Activated T-helper 1 cell treated with Interleukin-2 at 50 U/mL for 16 hours (primary cell): ENCODE results near the gene ASB7.

Experiments
- DNase-seq: peaks from one replicate; pipeline ENCODE4 v3.0.0-alpha.2; 2020; ENCODE audit warnings: low read depth

Gene ASB7

DNA sequence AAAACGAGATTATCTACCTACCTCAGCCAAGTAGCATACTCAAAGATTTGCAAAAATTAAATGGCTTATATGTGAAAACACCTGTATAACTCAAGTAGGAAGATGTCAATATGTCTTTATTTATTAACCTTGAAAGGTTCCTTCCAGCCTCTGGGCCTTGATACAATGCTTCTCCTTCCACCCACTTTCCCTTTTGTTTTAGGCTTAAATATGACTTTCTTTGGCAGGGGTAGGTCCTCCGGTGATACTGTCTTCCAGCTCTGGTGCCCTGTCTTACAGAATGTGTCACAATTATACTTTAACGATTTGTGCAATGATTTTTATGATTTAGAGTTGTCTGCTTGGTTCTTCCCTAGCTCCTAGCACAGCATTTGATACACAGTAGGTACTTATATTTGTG is 4.5 kb upstream of the ASB7 start:
- no peak for DNase-seq

DNA sequence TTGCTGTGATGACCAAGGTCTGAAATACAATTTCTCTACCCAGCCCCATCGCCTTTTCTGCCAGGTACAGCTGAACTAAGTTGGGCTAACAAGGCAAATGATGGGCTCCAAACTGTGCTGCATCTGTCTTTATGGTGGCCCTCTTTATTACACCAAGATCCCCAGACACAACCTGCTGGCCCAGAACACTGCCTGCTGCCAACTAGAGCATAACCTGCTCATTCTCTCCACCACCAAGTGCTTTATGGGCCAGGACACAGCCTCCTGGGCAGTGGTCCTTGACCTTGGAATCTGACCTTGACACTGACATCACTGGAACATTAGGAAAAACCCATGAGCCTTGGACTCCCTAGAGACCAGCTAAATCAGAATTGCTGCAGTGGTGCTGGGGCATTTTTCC is 3.7 kb upstream of the ASB7 start:
- DNase-seq, result no peak

DNA sequence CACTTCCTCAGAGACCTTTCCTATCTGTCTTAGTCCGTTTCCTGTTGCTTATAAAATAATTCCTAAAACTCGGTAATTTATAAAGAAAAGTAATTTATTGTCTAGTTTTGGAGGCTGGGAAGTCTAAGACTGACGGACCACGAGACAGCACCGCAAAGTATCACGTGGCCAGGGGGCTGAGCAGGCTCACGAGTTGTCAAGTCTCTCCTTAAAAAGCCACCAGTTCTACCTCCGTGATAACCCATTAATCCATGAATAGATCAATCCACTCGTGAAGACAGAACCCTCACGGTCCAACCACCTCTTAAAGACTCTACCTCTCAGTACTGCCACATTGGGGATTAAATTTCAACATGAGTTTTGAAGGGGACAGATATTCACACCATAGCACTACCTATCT is 1.2 kb upstream of the ASB7 start:
- DNase-seq, result peak; percentile 5

DNA sequence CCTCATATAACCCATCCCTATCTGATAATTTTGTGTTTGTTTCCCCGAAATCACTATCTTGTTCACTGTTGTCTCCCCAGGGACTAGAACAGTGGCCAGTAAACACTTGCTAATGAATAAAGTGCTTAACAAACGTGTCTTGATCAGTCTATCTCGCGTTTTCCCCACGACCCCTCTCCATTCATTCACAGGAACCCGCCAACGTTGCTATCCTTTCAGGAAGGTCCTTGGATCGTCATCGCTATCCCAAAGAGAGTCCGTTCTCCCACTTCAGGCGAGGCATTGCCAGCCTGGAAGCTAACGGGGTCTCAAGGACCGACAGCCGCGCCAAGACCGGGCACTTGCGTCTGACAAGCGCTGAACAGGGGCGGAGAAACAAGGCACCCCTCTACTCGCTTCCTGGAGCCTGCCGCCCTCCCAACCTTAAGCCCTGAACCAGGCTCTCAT is 749 bp upstream of the ASB7 start:
- DNase-seq, result no peak

DNA sequence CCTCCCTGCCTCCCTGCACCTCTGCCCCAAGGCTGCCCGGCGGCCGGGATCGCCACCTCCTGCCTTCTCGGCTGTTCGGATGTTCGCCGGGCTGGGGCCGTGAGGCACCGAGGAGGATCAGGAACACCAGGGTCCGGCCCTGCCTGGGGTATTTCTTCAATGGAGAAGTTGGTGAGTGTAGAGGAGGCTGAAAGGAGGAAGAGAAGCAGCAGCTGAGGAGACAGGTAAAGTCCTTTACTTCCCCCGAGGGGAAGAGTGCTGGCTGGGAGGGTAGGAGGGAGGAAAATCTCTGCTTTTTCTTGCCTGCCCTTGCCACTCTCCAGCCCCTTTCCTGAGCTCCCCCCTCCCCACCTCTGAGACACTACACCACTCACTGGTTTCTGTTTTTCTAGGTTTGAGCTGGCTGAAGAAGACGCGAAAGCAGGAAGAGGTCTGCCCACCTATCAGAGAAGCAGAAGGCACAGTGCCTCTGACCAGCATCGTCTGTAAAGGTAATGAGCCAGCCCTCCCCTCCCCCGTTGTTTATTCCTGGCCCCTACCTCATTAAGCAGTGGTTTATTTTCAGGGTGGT is 519 bp downstream of the ASB7 start:
- DNase-seq, result no peak

DNA sequence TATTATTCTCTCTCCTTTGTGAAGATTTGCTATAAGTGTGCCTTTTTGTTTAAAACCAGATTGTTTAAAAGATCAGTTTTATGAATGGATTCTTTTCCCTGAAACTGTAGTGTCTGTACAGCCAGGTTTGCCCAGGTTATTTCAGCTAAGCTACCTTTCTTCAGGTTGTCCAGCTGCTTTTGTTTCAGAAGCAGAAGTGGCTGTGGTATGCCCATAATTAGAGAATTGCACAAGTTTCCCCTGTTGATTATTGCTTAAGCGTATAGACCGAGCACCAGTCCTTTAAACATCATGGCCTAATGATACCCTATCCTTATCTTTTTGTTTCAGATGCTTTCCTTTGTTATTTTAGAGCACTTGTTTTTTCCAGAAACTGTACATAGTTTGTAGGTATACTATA is 10.2 kb downstream of the ASB7 start:
- no peak for DNase-seq

DNA sequence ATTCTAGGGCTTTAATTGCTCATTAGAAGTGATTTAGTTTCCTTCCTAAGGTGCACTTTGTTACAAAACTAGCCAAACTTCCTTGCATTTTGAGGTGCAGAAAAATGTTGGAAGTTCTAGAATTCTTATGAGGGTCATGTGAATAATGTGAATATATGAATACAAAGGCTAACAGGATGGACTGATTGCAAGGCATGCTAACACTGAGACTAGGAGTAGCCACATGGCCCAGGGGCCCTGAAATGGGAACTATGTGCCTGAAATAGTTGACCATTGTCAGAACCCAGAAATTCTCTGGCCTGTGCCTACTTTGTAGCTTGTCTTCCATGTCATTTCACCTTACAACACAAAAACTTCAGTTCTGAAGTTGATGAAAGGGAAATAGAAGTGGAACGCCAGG is 10.8 kb downstream of the ASB7 start:
- no peak for DNase-seq

DNA sequence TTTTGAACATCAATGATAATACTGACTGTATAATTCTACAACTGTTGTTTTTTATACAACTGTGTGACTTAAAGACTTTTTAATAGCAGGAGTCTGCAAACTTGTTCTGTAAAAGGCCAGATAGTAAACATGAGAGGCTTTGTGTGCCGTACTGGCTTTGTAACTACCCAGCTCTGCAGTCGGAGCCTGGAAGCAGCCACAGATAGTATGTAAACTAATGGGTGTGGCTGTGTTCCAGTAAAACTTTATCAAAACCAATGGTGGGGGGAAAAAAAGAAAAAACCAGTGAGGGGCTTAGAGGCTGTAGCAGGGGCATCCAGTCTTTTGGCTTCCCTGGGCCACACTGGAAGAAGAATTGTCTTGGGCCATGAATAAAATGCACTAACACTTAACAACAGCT is 11.9 kb downstream of the ASB7 start:
- no peak for DNase-seq

DNA sequence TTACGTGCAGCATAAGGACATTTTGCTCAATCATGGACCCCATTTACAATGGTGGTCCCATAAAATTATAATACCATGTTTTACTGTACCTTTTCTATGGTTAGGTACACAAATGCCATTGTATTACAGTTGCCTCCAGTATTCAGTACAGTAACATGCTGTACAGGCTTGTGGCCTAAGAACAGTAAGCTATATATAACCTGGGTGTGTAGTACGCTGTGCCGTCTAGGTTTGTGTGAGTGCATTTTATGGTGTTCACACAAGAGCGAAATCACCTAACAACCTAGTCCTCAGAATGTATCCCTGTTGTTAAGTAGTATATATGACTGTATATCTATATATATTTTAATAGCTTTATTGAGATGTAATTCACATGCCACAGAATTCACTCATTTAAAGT is 12.5 kb downstream of the ASB7 start:
- no peak for DNase-seq

DNA sequence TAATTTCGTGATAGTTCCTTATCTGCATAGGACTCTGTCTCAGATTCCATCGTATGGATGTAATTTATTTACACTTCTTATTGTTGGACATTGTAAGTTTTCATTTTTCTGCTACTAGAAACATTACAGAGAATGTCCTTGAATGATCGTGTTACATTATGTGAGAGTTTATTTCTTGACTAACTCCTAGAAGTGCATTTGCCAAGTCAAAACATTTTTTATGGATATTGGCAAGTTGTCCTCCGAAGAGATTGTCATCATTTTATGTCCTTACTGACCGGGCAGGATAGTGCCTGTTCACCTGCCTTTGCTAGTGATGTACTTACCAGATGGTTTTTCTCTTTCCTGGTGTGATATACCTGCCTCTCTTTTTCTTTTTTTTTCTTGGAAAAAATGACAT is 13.4 kb downstream of the ASB7 start:
- no peak for DNase-seq

DNA sequence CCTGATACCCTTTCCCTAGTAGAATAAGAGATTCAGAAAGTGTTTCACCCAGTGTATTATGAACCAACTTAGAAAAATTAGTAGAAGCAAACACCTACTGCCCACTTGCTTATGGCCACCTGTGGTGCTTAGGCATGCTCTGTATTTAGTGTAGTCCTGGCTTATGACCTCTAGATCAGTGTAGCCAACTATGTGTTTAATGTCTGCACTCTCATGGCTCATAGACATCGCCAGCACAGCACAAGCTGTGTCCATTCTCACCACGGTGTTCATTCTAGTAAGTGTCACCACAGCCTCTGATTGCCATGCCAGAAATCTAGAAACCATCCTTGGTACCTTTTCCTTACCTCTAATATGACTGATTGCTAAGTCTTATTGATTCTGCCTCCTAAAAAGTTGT is 14.3 kb downstream of the ASB7 start:
- no peak for DNase-seq

DNA sequence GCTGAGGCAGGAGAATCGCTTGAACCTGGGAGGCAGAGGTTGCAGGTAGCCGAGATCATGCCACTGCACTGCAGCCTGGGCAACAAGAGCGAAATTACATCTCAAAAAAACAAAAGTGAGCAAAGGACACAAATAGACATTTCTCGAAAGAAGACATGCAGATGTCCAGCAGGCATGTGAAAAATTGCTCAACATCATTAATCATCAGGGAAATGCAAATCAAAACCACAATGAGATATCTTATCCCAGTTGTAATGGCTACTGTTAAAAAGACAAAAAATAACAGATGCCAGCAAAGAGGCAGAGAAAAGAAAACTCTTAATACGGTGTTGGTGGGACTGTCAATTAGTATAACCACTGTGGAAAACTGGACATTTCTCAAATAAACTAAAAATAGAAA is 20.9 kb downstream of the ASB7 start:
- no peak for DNase-seq

DNA sequence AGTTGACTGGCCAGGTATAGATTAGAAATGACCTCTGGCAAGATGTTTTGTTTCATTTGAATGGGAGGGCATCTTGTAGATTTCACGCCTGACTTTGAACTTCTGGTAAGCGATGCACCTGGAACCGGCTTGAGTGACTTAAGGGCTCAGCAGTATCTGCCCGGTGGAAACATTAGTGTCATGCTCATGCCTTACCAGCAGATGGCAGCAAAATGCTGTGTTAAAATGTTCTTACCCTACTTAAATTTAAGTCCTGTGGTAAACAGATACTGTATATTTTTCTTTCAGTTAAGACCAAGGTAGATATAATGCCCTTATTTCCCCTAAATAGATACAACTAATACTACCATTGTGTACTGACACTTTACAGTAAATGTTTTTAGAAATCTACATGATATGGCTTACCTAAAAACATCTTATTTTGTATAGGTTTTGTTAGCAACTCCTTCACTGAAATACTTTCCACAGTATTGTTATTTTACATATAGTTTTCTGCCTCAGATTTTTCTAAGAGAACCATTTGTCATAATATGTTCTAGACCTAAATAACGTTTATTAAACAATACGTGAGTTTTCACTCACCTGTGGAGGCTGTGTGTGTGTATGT is 25.5 kb downstream of the ASB7 start:
- DNase-seq, result peak; percentile 36

DNA sequence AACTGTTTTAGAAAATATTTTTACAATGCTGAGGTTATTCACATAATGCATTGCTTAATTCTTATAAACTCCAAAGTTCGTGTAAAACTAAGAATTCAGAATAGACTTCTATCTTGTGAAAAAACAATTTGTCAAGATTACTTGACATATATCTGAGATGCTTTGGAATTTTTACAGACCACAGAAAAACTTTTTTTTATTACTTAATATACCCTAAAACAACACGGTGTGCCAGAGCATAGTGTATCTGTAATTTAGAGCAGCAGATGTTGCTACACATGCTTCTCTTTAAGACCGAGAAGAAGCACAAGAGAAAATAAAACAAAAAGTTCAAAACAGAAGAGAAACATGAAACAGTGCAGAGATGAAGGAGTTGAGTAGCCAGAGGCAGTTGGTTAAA is 26.4 kb downstream of the ASB7 start:
- DNase-seq, result no peak

DNA sequence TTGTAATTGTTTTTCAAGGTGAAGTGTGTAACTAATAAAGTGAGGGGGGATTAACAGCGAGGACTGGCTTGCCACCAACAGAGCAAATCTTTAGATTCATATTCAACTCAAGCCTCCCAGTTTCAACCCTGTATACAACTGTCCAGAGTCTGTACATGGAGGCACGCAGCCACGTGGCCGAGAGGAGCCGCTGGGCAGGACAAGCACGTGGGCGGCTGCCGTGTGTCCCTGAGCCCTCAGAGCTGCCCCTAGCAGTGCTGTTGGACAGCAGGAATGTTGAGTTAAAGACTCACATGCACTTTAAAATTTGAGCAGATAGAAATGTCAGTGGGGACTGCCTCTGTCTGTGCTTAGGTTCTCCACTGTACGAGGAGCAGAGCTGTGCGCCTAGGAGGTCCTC is 29.4 kb downstream of the ASB7 start:
- no peak for DNase-seq

DNA sequence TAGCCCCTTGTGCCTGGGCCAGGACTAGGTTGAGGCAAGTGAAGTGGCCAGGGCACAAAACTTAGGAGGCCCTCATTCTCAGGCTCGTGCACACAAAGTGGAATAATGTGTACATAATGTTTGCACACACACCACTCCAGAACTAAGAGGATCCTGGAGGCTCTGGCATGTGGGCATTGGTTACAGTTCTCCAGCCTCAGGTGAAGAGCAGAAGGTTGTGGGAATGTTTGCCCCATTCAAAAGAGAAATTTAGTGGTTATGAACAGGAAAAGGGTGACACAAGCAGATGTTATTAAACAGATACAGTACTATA is 31.3 kb downstream of the ASB7 start:
- no peak for DNase-seq

DNA sequence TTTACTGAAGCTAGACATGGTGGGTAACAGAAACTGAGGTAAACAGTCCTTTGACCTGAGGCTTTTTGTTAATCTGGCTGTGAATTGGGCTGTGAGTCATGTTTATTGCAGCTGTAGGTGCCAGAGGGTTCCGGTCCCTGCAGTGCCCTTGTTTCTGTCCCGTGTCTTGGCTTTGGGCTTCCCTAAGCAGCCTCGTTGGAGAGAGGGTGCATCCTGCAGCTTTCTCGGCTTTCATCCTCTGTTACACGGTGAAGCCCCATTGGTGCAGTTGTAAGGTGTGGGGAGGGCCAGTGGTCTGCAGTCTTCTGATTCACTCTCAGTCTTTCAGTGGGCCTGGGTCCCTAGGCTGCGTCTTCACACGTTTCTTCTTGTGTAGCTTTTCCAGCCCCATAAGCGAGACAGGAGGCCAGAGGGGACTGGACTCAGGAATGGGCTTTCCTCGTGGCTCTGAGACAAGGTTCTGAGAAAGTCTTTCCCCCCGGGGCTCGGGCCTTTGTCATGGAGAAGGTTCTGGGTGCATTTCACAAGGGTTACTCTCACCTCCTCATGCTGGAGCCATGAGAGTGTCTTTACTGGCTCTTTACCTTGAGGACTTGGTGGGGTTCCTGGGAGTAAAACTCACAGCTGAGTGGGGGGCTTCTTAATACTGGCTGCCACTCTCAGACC is 33.1 kb downstream of the ASB7 start:
- DNase-seq, result no peak

DNA sequence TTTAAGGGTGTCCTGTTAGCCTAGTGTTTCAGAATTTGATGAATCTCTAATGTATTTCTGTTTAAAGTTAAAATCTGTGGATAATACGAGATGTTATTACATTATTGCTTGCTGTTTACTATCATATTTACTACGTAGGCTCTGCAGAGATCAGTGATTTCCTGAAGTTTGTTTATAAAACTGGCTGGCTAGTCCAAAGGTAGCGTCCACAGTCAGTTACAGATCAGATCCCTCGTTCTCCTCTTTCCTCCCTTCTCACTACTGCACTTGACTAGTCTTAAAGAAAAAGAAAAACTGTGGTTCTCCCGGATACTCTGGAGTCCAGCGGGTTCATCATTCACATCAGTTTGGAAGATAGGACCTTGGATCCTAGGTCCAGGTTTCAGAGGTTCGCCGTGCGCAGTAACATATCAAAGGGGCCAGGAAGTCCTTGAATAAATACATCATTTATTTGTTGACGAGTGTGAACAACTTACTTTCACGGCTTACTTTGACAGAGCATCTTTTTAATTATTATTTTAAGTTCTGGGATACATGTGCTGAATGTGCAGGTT is 35.9 kb downstream of the ASB7 start:
- no peak for DNase-seq

DNA sequence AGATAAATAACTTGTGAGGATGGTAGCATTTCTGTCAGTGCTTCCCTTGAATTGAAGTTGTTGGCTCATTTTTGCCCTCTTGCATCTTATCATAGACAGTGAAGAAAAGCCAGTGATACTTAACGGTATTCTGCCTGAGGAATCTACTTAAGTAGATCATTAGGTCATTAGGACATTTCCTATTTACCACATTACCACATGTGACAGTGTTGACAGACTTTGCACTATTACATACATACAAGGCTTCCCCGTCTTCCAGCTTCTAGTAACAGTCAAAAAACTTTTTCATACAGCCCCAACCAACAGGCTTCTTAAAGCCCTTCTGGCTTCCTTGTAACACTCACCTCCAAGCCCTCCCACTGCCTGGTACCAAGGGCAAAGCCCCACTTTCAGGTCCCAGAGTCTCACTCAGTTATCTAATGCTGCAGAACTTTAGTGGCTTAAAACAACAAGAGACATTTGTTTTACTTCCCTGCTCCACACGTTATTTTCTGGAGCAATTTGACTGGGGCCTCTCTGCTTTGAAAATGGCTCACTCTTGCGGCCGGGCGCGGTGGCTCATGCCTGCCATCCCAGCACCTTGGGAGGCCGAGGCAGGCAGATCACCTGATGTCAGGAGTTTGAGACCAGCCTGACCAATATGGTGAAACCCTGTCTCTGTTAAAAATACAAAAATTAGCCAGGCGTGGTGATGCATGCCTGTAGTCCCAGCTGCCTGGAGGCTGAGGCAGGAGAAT is 40.0 kb downstream of the ASB7 start:
- no peak for DNase-seq

DNA sequence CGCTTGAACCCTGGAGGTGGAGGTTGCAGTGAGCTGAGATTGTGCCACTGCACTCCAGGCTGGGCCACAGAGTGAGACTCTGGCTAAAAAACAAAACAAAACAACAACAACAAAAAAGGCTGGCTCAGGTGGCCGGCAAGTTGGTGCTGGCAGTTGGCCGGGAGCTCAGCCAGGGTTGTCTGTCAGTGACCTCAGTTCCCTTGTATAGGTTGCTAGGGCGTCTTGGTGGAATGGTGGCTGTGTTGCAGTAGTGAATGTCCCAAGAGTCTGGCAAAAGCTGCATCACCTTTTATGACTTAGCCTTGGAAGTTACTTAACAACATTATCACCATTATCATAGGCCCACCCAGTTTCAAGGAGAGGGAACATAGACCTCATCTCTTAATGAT is 40.6 kb downstream of the ASB7 start:
- DNase-seq, result no peak

DNA sequence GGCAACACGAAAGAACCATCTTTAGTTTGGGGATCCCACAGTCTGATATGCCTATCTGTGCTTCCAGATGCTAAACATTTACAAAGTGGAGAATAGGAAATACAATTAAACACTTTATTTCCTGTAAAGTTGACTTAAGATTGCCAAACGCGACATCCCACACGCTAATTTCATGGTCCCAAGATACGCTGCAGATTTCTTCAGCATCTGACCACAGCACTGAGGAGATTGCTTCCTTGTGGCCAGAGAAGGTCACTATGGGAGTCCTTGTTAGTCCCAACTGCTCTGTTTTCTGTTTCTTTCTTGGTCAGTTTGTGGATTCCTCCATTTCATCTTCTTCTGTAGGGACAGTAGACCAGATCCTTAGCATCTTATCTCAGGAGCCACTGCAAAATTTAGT is 43.3 kb downstream of the ASB7 start:
- DNase-seq, result no peak

DNA sequence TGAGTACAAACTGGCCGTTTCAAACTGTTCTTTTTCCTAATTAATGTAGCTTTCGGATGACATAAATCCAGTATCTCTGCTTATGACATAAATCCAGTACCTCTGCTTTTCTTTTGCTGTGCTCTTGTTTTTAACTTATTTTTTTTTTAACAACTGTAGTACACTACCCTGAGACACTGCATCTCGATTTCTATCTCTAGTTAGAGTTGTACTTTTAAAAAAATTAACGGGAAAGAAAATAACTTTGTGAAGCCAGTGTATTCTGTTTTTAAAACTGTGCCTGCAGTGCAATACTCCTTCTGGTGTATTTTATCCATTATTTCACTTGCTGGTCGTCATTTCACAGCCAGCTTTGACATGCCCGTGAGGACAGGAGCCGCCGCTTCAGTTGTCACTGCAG is 46.6 kb downstream of the ASB7 start:
- DNase-seq, result no peak

DNA sequence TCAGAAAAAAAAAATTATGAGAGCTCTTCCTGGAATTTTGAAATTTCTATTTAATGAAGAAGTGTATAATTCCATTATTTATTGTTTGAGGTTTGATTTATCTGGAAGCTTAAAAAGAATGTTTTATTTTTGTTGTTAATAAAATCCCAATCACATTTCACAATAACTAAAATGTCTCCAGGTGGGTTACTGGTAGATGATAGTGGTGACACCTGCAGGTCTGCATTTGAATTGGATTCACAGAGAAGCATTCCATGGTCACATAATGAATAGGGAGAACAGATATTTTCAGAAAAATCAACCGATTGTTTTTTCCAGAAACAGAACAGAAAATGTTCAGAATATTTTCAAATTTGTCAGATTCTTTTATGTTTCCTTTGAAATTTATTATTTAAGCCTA is 48.3 kb downstream of the ASB7 start:
- no peak for DNase-seq
